Fibroblast of lung (primary cell): ENCODE measurements around the gene ITPRID1. TPM values are rescaled to one million over a fixed set of nuclear protein-coding genes. Genes with fewer than 3 reads are reported as not detected.

Experiments
- DNase-seq, 2 donors: peaks; one replicate each; pipeline versions ENCODE4 v3.0.0 to v3.0.0-alpha.2; 2010; ENCODE audit warnings: low read depth in 2 of 2
- H2AFZ ChIP-seq: 2 replicates; pipeline ENCODE4 v1.5.1; 2012; ENCODE audit warnings: low read length, control low read depth, inconsistent platforms
- H3K27ac ChIP-seq: 2 replicates; pipeline ENCODE4 v1.5.1; 2011; ENCODE audit warnings: low read length, control low read depth; ENCODE audit not compliant: insufficient read depth
- H3K27me3 ChIP-seq: 2 replicates; pipeline ENCODE4 v1.5.1; 2011; ENCODE audit warnings: mild to moderate bottlenecking, low read length; ENCODE audit not compliant: control insufficient read depth, insufficient read depth
- H3K36me3 ChIP-seq: 2 replicates; pipeline ENCODE4 v1.5.1; 2011; ENCODE audit warnings: low read length; ENCODE audit not compliant: control insufficient read depth, insufficient read depth
- H3K4me1 ChIP-seq: 2 replicates; pipeline ENCODE4 v1.5.1; 2011; ENCODE audit warnings: low read length; ENCODE audit not compliant: control insufficient read depth, insufficient read depth; ENCODE audit errors: extremely low read depth
- H3K4me2 ChIP-seq: 2 replicates; pipeline ENCODE4 v1.5.1; 2011; ENCODE audit warnings: low read length, control low read depth; ENCODE audit not compliant: insufficient read depth; ENCODE audit errors: extremely low read depth
- H3K4me3 ChIP-seq, 4 experiments: fragments of 200-600 bp in 1 of 4; sonication (generic) in 1 of 4; replicated peaks in 1 of 4; 2 replicates each; pipeline ENCODE4 v1.5.1; 2011 to 2016; ENCODE audit warnings: low read length in 4 of 4, low read depth in 3 of 4, mild to moderate bottlenecking in 3 of 4, control low read depth in 2 of 4, inconsistent platforms in 1 of 4, mixed read lengths in 1 of 4; ENCODE audit not compliant: insufficient read depth in 1 of 4; ENCODE audit errors: control extremely low read depth in 1 of 4
- H3K79me2 ChIP-seq: 2 replicates; pipeline ENCODE4 v1.5.1; 2012; ENCODE audit warnings: mild to moderate bottlenecking, low read length, inconsistent platforms; ENCODE audit not compliant: control insufficient read depth, insufficient read depth
- H3K9ac ChIP-seq: 2 replicates; pipeline ENCODE4 v1.5.1; 2011; ENCODE audit warnings: mild to moderate bottlenecking, low read length, control low read depth; ENCODE audit not compliant: insufficient read depth
- H3K9me3 ChIP-seq: 2 replicates; pipeline ENCODE4 v1.5.1; 2012; ENCODE audit warnings: low read depth, low read length; ENCODE audit not compliant: control insufficient read depth, insufficient read depth
- H4K20me1 ChIP-seq: 2 replicates; pipeline ENCODE4 v1.5.1; 2011; ENCODE audit warnings: low read length; ENCODE audit not compliant: control insufficient read depth, insufficient read depth; ENCODE audit errors: extremely low read depth
- CTCF ChIP-seq, 2 donors: IDR thresholded peaks in 1 of 2; conservative IDR thresholded peaks in 1 of 2; 1 replicate in 1 of 2; 2 replicates in 1 of 2; pipeline ENCODE4 v1.5.1; 2011 to 2012; ENCODE audit warnings: low read length in 2 of 2, control low read depth in 1 of 2, inconsistent platforms in 1 of 2, low read depth in 1 of 2, mild to moderate bottlenecking in 1 of 2
- EZH2 ChIP-seq: IDR thresholded peaks from 2 replicates; pipeline ENCODE4 v1.5.1; 2012; ENCODE audit warnings: low read length, control low read depth, mild to moderate bottlenecking; ENCODE audit errors: missing control alignments
- polyA plus RNA-seq, 2 donors: library from polyadenylated mRNA; depleted of rRNA in 1 of 2; stranded (reverse) in 1 of 2; unstranded in 1 of 2; fragments of >200 nt; gene quantifications; 2 replicates each; pipeline ENCODE4 v1.2.1, GENCODE V29; 2011 to 2012; ENCODE audit warnings: missing spikeins in 1 of 2
- total RNA-seq: library from RNA; depleted of rRNA; stranded (reverse); fragments of >200 nt; gene quantifications from 2 replicates; pipeline ENCODE4 v1.2.1, GENCODE V29; 2014

Gene ITPRID1
- total and polyA plus RNA-seq, 2 donors (not counting 1 experiment from before 2014, with no cell fraction given): not detected

- Histone ChIP-seq H3K79me2 (no peaks in the 10 kb centered on the region), H3K9me3 (no peaks in the 10 kb centered on the region), H3K36me3 (no peaks in the 10 kb centered on the region), H4K20me1 (no peaks in the 10 kb centered on the region), H2AFZ (no peak overlapping the region), H3K4me1 (no peaks in the 10 kb centered on the region), H3K27ac (no peak overlapping the region), H3K4me2 (no peak overlapping the region), H3K9ac (no peak overlapping the region), H3K27me3 (no peaks in the 10 kb centered on the region), H3K4me3 (no peak overlapping the region)
- DNase-seq: no peak
- TF ChIP-seq CTCF (conservative IDR thresholded peaks at IDR 0.05 in 1 of 2, IDR thresholded peaks at IDR 0.05 in 1 of 2; ENCODE audit: low read depth in 1 of 2, low read length in 2 of 2) (no peak), EZH2 (no peak)
Observed at GRCh38 chr7:31562002-31562401, 48.1 kb downstream of the ITPRID1 start.

GRCh38 chr7:31563522-31563921 lies 49.6 kb downstream of the ITPRID1 start:
- no peaks in the 10 kb centered on the region for H3K36me3 ChIP-seq
- H3K9me3 ChIP-seq: no peaks in the 10 kb centered on the region
- no peak for TF ChIP-seq CTCF (conservative IDR thresholded peaks at IDR 0.05 in 1 of 2, IDR thresholded peaks at IDR 0.05 in 1 of 2; ENCODE audit: low read depth in 1 of 2, low read length in 2 of 2)
- TF ChIP-seq EZH2: no peak
- no peaks in the 10 kb centered on the region for H3K79me2 ChIP-seq
- H2AFZ ChIP-seq: no peak overlapping the region
- no peaks in the 10 kb centered on the region for H4K20me1 ChIP-seq
- H3K9ac ChIP-seq: no peak overlapping the region
- no peak overlapping the region for H3K4me2 ChIP-seq
- no peak for DNase-seq
- no peaks in the 10 kb centered on the region for H3K27me3 ChIP-seq
- no peak overlapping the region for H3K27ac ChIP-seq
- no peak overlapping the region for H3K4me3 ChIP-seq
- no peaks in the 10 kb centered on the region for H3K4me1 ChIP-seq

- no peak overlapping the region for H3K27ac ChIP-seq
- no peak overlapping the region for H3K4me2 ChIP-seq
- H3K9me3 ChIP-seq: no peaks in the 10 kb centered on the region
- no peaks in the 10 kb centered on the region for H4K20me1 ChIP-seq
- H3K4me1 ChIP-seq: no peaks in the 10 kb centered on the region
- no peaks in the 10 kb centered on the region for H3K27me3 ChIP-seq
- TF ChIP-seq CTCF (conservative IDR thresholded peaks at IDR 0.05 in 1 of 2, IDR thresholded peaks at IDR 0.05 in 1 of 2; ENCODE audit: low read depth in 1 of 2, low read length in 2 of 2) (no peak), EZH2 (no peak)
- H3K79me2 ChIP-seq: no peaks in the 10 kb centered on the region
- no peak overlapping the region for H3K9ac ChIP-seq
- no peaks in the 10 kb centered on the region for H3K36me3 ChIP-seq
- H3K4me3 ChIP-seq: no peak overlapping the region
- DNase-seq: no peak
- H2AFZ ChIP-seq: no peak overlapping the region
Observed at GRCh38 chr7:31563951-31564350, 50.1 kb downstream of the ITPRID1 start.
